HEK293 (cell line): ENCODE data around the gene KMO.

ENCODE experiments used
- CTCF ChIA-PET: fragments of 350-600 bp; formaldehyde crosslinking; extraction: SDS; loops from one replicate; lab custom pipeline; 2021; ENCODE audit warnings: antibody characterized with exemption; lab: Yijun Ruan, JAX
- POLR2A ChIA-PET: fragments of 300-600 bp; formaldehyde crosslinking; extraction: SDS; loops from one replicate; lab custom pipeline; 2020; ENCODE audit warnings: antibody characterized with exemption, inconsistent platforms; lab: Yijun Ruan, JAX
- H3K27ac ChIP-seq: fragments of 200-500 bp; sonication (Bioruptor generic); 2 replicates; pipeline ENCODE4 v1.5.1; 2014; ENCODE audit warnings: low read depth, low read length, control low read depth, inconsistent platforms; ENCODE audit errors: extremely low read depth
- H3K36me3 ChIP-seq, 2 experiments: fragments of 200-500 bp in 1 of 2; sonication (Bioruptor generic) in 1 of 2; 1 replicate in 1 of 2; 2 replicates in 1 of 2; pipeline ENCODE4 v1.5.1; 2014 to 2017; ENCODE audit warnings: inconsistent platforms in 2 of 2, low read length in 2 of 2; ENCODE audit not compliant: control insufficient read depth in 2 of 2, insufficient read depth in 1 of 2
- H3K4me1 ChIP-seq: fragments of 200-500 bp; sonication (Bioruptor generic); 2 replicates; pipeline ENCODE4 v1.5.1; 2014; ENCODE audit warnings: mild to moderate bottlenecking, low read length, inconsistent platforms; ENCODE audit not compliant: control insufficient read depth, insufficient read depth
- H3K4me3 ChIP-seq: 2 replicates; pipeline ENCODE4 v1.5.1; 2011; ENCODE audit warnings: low read depth, mild to moderate bottlenecking, control low read depth, low read length, moderate library complexity
- H3K9me3 ChIP-seq: fragments of 200-500 bp; sonication (Bioruptor generic); 2 replicates; pipeline ENCODE4 v1.5.1; 2014; ENCODE audit warnings: low read depth, low read length, inconsistent platforms; ENCODE audit not compliant: control insufficient read depth, insufficient read depth
- HOXA7 ChIP-seq: sonication (generic); formaldehyde crosslinking; IDR thresholded peaks from 2 replicates; pipeline ENCODE4 v1.8.1; 2022; ENCODE audit warnings: missing genetic modification reagents, borderline replicate concordance
- HOXD13 ChIP-seq: sonication (generic); formaldehyde crosslinking; IDR thresholded peaks from 2 replicates; pipeline ENCODE4 v1.8.0; 2022; ENCODE audit warnings: missing genetic modification reagents, borderline replicate concordance
- SALL2 ChIP-seq: fragments of 450-650 bp; formaldehyde crosslinking; IDR thresholded peaks from 2 replicates; pipeline ENCODE4 v1.5.0; 2017; ENCODE audit warnings: missing biosample characterization, mild to moderate bottlenecking, missing genetic modification characterization, borderline replicate concordance
- SP3 ChIP-seq: fragments of 450-650 bp; formaldehyde crosslinking; IDR thresholded peaks from 2 replicates; pipeline ENCODE4 v1.5.1; 2016; ENCODE audit warnings: missing biosample characterization, missing genetic modification characterization
- SP7 ChIP-seq: fragments of 450-650 bp; formaldehyde crosslinking; IDR thresholded peaks from 2 replicates; pipeline ENCODE4 v1.5.1; 2016; ENCODE audit warnings: missing biosample characterization, missing genetic modification characterization
- ZBTB17 ChIP-seq: fragments of 450-650 bp; formaldehyde crosslinking; IDR thresholded peaks from 2 replicates; pipeline ENCODE4 v1.5.1; 2016; ENCODE audit warnings: missing biosample characterization, missing genetic modification characterization
- ZFP3 ChIP-seq: fragments of 450-650 bp; formaldehyde crosslinking; IDR thresholded peaks from 2 replicates; pipeline ENCODE4 v1.5.1; 2016; ENCODE audit warnings: low read depth, missing biosample characterization, missing genetic modification characterization
- ZFP37 ChIP-seq: fragments of 450-650 bp; formaldehyde crosslinking; IDR thresholded peaks from 2 replicates; pipeline ENCODE4 v1.5.1; 2016; ENCODE audit warnings: missing biosample characterization, missing genetic modification characterization
- ZNF112 ChIP-seq: fragments of 450-650 bp; formaldehyde crosslinking; IDR thresholded peaks from 2 replicates; pipeline ENCODE4 v1.5.0; 2017; ENCODE audit warnings: missing biosample characterization, missing genetic modification characterization
- ZNF140 ChIP-seq: fragments of 450-650 bp; formaldehyde crosslinking; IDR thresholded peaks from 2 replicates; pipeline ENCODE4 v1.5.1; 2016; ENCODE audit warnings: missing biosample characterization, missing genetic modification characterization
- ZNF2 ChIP-seq: fragments of 450-650 bp; formaldehyde crosslinking; IDR thresholded peaks from 2 replicates; pipeline ENCODE4 v1.5.1; 2016; ENCODE audit warnings: missing biosample characterization, missing genetic modification characterization
- ZNF214 ChIP-seq: fragments of 450-650 bp; formaldehyde crosslinking; IDR thresholded peaks from 2 replicates; pipeline ENCODE4 v1.5.1; 2017; ENCODE audit warnings: missing biosample characterization, mild to moderate bottlenecking, missing genetic modification characterization, borderline replicate concordance
- ZNF221 ChIP-seq: fragments of 450-650 bp; formaldehyde crosslinking; IDR thresholded peaks from 2 replicates; pipeline ENCODE4 v1.5.1; 2017; ENCODE audit warnings: missing biosample characterization, missing genetic modification characterization, borderline replicate concordance
- ZNF324 ChIP-seq: fragments of 450-650 bp; formaldehyde crosslinking; IDR thresholded peaks from 2 replicates; pipeline ENCODE4 v1.5.1; 2016; ENCODE audit warnings: missing biosample characterization, missing genetic modification characterization
- ZNF501 ChIP-seq: fragments of 450-650 bp; formaldehyde crosslinking; IDR thresholded peaks from 2 replicates; pipeline ENCODE4 v1.5.1; 2016; ENCODE audit warnings: missing biosample characterization, missing genetic modification characterization
- ZNF530 ChIP-seq: fragments of 450-650 bp; formaldehyde crosslinking; IDR thresholded peaks from 2 replicates; pipeline ENCODE4 v1.5.1; 2016; ENCODE audit warnings: low read depth, missing biosample characterization, missing genetic modification characterization
- ZNF654 ChIP-seq: fragments of 450-650 bp; formaldehyde crosslinking; IDR thresholded peaks from 2 replicates; pipeline ENCODE4 v1.5.1; 2016; ENCODE audit warnings: low read depth, missing biosample characterization, missing genetic modification characterization
- ZNF747 ChIP-seq: fragments of 450-650 bp; formaldehyde crosslinking; IDR thresholded peaks from 2 replicates; pipeline ENCODE4 v1.5.1; 2016; ENCODE audit warnings: missing biosample characterization, missing genetic modification characterization
- TF ChIP-seq, protein P1 (sequence below): fragments of 450-650 bp; formaldehyde crosslinking; IDR thresholded peaks from 2 replicates; pipeline ENCODE4 v1.5.0; 2017; ENCODE audit warnings: missing biosample characterization, missing genetic modification characterization, borderline replicate concordance
- TF ChIP-seq, protein P2 (sequence below): fragments of 450-650 bp; formaldehyde crosslinking; IDR thresholded peaks from 2 replicates; pipeline ENCODE4 v1.5.1; 2016; ENCODE audit warnings: missing biosample characterization, missing genetic modification characterization
- TF ChIP-seq, protein P3 (sequence below): fragments of 450-650 bp; formaldehyde crosslinking; IDR thresholded peaks from 2 replicates; pipeline ENCODE4 v1.5.1; 2016; ENCODE audit warnings: missing biosample characterization, missing genetic modification characterization
- TF ChIP-seq, protein P4 (sequence below): fragments of 450-650 bp; formaldehyde crosslinking; IDR thresholded peaks from 2 replicates; pipeline ENCODE4 v1.5.1; 2016; ENCODE audit warnings: missing biosample characterization, missing genetic modification characterization
- TF ChIP-seq, protein P5 (sequence below): fragments of 450-650 bp; formaldehyde crosslinking; IDR thresholded peaks from 2 replicates; pipeline ENCODE4 v1.5.1; 2016; ENCODE audit warnings: missing biosample characterization, missing genetic modification characterization, low read depth

The KMO gene

DNA sequence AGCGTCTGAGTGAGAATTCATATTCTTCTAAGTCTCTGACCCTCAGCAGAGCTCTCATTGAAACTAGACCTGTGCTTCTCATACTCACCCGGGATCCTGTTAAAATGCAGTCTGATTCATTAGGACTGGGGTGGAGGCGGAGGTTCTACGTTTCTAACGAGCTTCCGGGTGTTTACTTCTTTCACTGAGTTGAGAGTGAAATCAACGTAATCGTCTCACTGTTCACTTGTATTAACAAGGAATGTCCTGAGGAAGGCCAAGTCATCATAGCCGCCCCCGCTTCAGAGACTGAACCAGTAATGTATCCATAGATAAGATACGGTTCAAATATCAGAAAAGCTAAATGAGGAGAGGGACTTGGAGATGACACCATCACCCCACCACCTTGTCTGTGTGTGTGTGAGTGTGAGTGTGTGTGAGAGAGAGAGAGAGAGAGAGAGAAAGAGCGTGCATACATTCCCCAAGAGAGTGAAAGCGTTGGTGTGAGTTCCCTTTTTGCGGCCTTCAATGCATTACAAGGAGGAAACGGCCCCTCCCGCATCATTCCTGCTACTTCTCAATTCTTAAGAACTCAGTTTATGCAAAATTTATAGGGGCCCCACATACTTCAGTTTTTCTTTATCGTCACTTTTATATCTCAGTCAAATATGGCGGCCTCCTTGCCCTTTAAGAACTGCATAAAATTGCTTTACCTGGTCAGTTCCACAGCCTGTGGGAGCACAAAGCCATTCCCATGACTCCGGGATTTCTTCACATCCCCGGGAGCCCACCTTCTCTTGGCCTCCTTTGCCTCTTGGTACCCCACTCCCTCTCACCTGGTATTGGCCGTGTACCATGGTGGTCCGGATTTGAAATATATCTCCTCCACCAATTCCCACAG lies 19.8 kb downstream of the KMO start (continued):
- TF ChIP-seq, protein P1, sequence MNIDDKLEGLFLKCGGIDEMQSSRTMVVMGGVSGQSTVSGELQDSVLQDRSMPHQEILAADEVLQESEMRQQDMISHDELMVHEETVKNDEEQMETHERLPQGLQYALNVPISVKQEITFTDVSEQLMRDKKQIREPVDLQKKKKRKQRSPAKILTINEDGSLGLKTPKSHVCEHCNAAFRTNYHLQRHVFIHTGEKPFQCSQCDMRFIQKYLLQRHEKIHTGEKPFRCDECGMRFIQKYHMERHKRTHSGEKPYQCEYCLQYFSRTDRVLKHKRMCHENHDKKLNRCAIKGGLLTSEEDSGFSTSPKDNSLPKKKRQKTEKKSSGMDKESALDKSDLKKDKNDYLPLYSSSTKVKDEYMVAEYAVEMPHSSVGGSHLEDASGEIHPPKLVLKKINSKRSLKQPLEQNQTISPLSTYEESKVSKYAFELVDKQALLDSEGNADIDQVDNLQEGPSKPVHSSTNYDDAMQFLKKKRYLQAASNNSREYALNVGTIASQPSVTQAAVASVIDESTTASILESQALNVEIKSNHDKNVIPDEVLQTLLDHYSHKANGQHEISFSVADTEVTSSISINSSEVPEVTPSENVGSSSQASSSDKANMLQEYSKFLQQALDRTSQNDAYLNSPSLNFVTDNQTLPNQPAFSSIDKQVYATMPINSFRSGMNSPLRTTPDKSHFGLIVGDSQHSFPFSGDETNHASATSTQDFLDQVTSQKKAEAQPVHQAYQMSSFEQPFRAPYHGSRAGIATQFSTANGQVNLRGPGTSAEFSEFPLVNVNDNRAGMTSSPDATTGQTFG (tag by site-specific recombination), result no peak
- TF ChIP-seq ZNF324 (tag by site-specific recombination) (no peak), ZBTB17 (tag by site-specific recombination) (no peak), ZFP37 (tag by site-specific recombination) (no peak), ZNF2 (tag by site-specific recombination) (no peak), HOXD13 (no peak), ZNF530 (tag by site-specific recombination) (no peak), ZNF501 (no peak), HOXA7 (CRISPR knock-in tag) (no peak)
- TF ChIP-seq, protein P2, sequence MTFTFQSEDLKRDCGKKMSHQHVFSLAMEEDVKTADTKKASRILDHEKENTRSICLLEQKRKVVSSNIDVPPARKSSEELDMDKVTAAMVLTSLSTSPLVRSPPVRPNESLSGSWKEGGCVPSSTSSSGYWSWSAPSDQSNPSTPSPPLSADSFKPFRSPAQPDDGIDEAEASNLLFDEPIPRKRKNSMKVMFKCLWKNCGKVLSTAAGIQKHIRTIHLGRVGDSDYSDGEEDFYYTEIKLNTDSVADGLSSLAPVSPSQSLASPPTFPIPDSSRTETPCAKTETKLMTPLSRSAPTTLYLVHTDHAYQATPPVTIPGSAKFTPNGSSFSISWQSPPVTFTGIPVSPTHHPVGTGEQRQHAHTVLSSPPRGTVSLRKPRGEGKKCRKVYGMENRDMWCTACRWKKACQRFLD, result no peak
- TF ChIP-seq, protein P3, sequence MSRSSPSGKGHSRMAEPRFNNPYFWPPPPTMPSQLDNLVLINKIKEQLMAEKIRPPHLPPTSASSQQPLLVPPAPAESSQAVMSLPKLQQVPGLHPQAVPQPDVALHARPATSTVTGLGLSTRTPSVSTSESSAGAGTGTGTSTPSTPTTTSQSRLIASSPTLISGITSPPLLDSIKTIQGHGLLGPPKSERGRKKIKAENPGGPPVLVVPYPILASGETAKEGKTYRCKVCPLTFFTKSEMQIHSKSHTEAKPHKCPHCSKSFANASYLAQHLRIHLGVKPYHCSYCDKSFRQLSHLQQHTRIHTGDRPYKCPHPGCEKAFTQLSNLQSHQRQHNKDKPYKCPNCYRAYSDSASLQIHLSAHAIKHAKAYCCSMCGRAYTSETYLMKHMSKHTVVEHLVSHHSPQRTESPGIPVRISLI, result no peak

DNA sequence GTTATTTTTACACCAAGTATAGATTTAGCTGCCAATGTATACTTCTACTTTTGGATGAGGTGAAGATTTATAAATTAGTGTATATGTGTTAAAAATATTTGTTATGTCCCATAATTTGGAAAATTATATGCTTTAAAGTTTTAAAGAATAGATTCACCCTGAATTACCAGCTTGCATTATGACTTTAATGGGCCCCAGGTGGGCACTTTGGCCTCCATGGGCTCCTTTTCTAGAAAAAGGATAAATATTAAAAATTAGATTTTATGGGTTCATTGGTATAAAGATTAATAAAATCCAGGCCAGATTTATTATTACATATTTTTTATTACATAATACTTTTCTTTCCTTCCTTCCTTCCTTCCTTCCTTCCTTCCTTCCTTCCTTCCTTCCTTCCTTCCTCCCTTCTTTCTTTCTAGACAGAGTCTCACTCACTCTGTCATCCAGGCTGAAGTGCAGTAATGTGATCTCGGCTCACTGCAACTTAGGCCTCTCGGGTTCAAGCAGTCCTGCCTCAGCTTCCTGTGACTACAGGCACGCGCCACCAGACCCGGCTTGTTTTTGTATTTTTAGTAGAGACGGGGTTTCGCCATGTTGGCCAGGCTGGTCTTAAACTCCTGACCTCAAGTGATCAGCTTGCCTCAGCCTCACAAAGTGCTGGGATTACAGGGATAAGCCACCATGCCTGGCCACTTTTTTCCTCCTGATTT lies 21.9 kb downstream of the KMO start:
- Histone ChIP-seq H3K4me3 (no peak overlapping the region), H3K4me1 (no peaks in the 10 kb centered on the region), H3K9me3 (no peaks in the 10 kb centered on the region), H3K27ac (no peak overlapping the region), H3K36me3 (no peaks in the 10 kb centered on the region)
- CTCF ChIA-PET, result no interaction called here
- TF ChIP-seq ZNF140 (no peak), ZNF747 (tag by site-specific recombination) (no peak), ZNF112 (no peak), ZNF214 (tag by site-specific recombination) (no peak), ZNF654 (tag by site-specific recombination) (no peak), ZNF221 (tag by site-specific recombination) (no peak), SALL2 (tag by site-specific recombination) (no peak), SP7 (tag by site-specific recombination) (no peak), SP3 (tag by site-specific recombination) (no peak), ZFP3 (tag by site-specific recombination) (no peak)
- TF ChIP-seq, protein P4, sequence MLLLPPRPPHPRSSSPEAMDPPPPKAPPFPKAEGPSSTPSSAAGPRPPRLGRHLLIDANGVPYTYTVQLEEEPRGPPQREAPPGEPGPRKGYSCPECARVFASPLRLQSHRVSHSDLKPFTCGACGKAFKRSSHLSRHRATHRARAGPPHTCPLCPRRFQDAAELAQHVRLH (tag by site-specific recombination), result no peak
- TF ChIP-seq, protein P1 (tag by site-specific recombination), result no peak
- TF ChIP-seq, protein P5, sequence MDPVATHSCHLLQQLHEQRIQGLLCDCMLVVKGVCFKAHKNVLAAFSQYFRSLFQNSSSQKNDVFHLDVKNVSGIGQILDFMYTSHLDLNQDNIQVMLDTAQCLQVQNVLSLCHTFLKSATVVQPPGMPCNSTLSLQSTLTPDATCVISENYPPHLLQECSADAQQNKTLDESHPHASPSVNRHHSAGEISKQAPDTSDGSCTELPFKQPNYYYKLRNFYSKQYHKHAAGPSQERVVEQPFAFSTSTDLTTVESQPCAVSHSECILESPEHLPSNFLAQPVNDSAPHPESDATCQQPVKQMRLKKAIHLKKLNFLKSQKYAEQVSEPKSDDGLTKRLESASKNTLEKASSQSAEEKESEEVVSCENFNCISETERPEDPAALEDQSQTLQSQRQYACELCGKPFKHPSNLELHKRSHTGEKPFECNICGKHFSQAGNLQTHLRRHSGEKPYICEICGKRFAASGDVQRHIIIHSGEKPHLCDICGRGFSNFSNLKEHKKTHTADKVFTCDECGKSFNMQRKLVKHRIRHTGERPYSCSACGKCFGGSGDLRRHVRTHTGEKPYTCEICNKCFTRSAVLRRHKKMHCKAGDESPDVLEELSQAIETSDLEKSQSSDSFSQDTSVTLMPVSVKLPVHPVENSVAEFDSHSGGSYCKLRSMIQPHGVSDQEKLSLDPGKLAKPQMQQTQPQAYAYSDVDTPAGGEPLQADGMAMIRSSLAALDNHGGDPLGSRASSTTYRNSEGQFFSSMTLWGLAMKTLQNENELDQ (tag by site-specific recombination), result no peak
- POLR2A ChIA-PET, result no interaction called here
